HG03520 (cell line): ENCODE data around the gene GPC5.
"Not testable (repeated sequence)": the region's sequence is repeated elsewhere in the genome, so short reads cannot be mapped to it uniquely, and the experiment has no call there.

Experiments
- ATAC-seq: cut with Tn5 transposase; IDR thresholded peaks from one replicate; pipeline ENCODE4 v1.9.1; 2021; ENCODE audit warnings: mild to moderate bottlenecking, moderate library complexity; ENCODE audit not compliant: unreplicated experiment

The GPC5 gene

GRCh38 chr13:91764527-91764926 is 366.1 kb downstream of the GPC5 start:
- no peak for ATAC-seq

GRCh38 chr13:91767651-91768050 is 369.2 kb downstream of the GPC5 start:
- ATAC-seq, result no peak

GRCh38 chr13:91768746-91769145 is 370.3 kb downstream of the GPC5 start:
- ATAC-seq, result no peak

- no peak for ATAC-seq
Observed at GRCh38 chr13:91771229-91771628, 372.8 kb downstream of the GPC5 start.

GRCh38 chr13:91773591-91774227 is 375.3 kb downstream of the GPC5 start:
- no peak for ATAC-seq

GRCh38 chr13:91774397-91774796 is 376.0 kb downstream of the GPC5 start:
- no peak for ATAC-seq

GRCh38 chr13:91776611-91777193 is 378.3 kb downstream of the GPC5 start:
- ATAC-seq, result no peak

- ATAC-seq, result no peak
Observed at GRCh38 chr13:91778123-91778522, 379.7 kb downstream of the GPC5 start.

- not testable (repeated sequence) for ATAC-seq
Observed at GRCh38 chr13:91781982-91782691, 383.7 kb downstream of the GPC5 start.

GRCh38 chr13:91785431-91786119 is 387.2 kb downstream of the GPC5 start:
- no peak for ATAC-seq

- no peak for ATAC-seq
Observed at GRCh38 chr13:91792054-91792453, 393.6 kb downstream of the GPC5 start.

- ATAC-seq, result no peak
Observed at GRCh38 chr13:91797567-91797966, 399.1 kb downstream of the GPC5 start.

GRCh38 chr13:91798338-91798737 is 399.9 kb downstream of the GPC5 start:
- not testable (repeated sequence) for ATAC-seq

- not testable (repeated sequence) for ATAC-seq
Observed at GRCh38 chr13:91801772-91802171, 403.4 kb downstream of the GPC5 start.

- ATAC-seq, result no peak
Observed at GRCh38 chr13:91802957-91803356, 404.5 kb downstream of the GPC5 start.

- no peak for ATAC-seq
Observed at GRCh38 chr13:91804724-91805123, 406.3 kb downstream of the GPC5 start.

GRCh38 chr13:91805605-91806004 is 407.2 kb downstream of the GPC5 start:
- no peak for ATAC-seq

- no peak for ATAC-seq
Observed at GRCh38 chr13:91809161-91809560, 410.7 kb downstream of the GPC5 start.

- no peak for ATAC-seq
Observed at GRCh38 chr13:91813253-91813652, 414.8 kb downstream of the GPC5 start.

- no peak for ATAC-seq
Observed at GRCh38 chr13:91816263-91816807, 417.9 kb downstream of the GPC5 start.

- no peak for ATAC-seq
Observed at GRCh38 chr13:91817250-91817649, 418.8 kb downstream of the GPC5 start.
